GM18508 (cell line): ENCODE results near the gene CLIC5.

Experiments used
- ATAC-seq: cut with Tn5 transposase; IDR thresholded peaks from one replicate; pipeline ENCODE4 v1.9.1; 2021; ENCODE audit warnings: moderate number of reproducible peaks; ENCODE audit not compliant: insufficient read depth, unreplicated experiment

Gene CLIC5

GRCh38 chr6:45966797-45967196 is 48.9 kb downstream of the CLIC5 start:
- ATAC-seq, result no peak

- no peak for ATAC-seq
Observed at GRCh38 chr6:45966340-45966739, 49.3 kb downstream of the CLIC5 start.

DNA sequence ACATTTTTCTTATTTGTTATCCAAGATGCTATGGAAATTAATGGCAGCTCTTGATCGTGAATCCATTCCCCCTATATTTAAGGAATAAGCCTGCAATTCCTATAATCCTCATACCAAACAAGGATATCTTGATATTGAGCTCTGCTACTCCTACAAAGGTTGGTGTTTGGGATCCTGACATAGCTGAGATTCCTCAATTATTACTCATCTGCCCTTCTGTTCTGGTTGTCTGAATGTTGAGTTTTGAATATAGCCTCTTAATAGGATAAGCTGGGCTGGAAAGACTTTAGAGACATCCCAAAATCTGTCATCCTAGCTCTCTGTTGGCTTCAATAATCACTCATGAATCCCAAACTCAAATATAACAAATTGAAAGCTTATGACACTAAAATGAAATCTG is 49.9 kb downstream of the CLIC5 start:
- no peak for ATAC-seq

DNA sequence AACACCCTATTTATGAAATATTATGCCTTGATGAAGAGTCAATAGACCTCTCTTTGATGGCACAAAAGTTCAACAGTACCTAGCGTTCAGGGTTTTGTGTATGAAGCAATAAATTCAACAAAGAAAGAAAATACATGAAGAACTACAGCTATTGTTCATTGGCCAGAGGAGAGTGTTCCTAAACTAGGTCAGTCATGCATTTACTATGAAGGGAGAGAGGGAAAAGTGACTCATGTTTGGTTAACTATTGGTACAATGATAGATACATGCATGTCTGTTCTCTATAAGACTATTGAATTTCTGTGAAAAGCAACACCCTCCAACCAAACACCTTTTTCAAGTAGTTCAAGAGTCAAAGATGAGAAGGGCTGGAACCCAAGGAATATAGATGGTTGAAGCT is 50.7 kb downstream of the CLIC5 start:
- ATAC-seq, result no peak

- ATAC-seq, result no peak
Observed at GRCh38 chr6:45964300-45964699, 51.4 kb downstream of the CLIC5 start.

DNA sequence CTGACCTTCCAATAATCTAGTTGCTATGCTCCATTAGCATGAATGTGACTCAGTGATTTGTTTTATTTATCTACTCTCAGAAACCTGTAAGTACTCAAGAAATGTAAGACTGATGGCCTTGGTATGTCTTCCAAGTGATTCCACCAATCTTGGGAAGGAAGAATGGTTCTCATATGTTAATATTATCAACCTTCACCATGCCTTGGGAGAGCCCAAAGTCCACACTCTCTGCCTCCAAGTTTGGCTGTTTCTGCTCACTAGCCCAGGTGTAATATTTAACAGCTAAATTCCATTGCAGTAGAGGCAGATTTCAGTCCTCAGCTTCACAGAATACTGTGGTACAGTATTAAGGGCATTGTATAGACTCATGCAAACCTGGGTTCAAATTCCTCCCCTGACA is 51.8 kb downstream of the CLIC5 start:
- no peak for ATAC-seq

DNA sequence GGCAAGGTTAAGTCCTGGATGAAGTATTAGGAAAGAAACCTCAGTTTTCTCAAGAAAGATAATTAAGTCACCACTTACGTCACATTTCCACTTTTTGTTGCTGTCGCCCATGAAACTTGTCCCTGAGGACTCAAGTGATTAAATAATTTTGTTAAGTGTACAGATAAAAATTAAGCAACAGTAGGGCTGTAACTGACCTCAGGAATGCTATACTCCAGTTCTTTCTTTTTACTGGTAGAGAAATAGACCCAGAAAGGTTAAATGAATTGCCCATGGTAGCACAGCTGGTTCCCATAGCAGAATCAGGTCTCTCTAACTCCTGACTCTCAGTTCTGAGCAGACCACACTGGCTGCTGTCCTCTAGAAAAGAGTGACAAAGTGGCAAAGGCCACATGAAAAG is 54.5 kb downstream of the CLIC5 start:
- ATAC-seq, result no peak

DNA sequence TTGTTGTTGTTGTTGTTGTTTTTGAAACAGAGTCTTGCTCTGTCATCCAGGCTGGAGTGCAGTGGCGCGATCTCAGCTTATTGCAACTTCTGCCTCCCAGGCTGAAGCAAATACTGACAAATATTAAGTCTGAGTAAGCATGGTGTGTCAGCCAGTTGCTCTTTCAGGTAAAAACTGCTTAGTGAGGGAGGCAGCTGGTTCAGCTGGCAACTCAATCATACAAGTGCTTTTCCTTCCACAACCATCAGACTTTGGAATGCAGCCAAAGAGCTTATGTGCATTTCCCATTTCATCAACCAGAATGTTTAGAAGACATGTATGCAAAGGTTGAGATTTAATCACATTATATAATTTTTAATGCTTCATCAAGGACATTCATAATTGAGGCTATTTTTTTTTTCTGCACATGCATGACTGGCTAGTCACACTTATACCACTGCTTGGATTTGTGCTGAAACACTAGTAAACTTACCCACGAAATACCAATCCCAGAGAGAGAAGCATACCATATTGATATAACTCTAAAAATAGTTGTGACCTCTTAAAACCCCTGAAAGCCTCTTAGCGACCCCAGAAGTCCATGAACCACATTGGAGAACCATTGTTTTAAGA is 56.0 kb downstream of the CLIC5 start:
- no peak for ATAC-seq

GRCh38 chr6:45956663-45957062 is 59.0 kb downstream of the CLIC5 start:
- ATAC-seq, result no peak

DNA sequence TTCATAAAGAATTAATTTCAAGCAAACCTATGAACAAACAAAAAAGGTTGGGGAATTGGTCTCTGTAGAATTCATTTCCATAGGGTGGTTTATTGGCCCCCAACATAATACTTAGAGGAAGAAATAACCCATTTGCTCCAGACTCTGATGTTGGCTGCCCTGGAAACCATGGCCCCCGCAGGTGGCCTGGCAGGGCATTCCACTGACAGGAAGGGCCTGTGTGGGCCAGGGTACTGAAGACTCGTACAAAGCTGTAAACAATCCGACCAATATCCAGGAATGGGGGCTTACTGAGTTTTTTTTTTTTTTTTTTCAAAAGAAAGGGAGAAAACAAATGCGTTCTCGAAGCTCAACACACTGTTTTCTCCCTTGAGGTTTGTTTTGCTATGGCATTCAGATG is 59.5 kb downstream of the CLIC5 start:
- ATAC-seq, result no peak

- ATAC-seq, result no peak
Observed at GRCh38 chr6:45955597-45955996, 60.1 kb downstream of the CLIC5 start.

DNA sequence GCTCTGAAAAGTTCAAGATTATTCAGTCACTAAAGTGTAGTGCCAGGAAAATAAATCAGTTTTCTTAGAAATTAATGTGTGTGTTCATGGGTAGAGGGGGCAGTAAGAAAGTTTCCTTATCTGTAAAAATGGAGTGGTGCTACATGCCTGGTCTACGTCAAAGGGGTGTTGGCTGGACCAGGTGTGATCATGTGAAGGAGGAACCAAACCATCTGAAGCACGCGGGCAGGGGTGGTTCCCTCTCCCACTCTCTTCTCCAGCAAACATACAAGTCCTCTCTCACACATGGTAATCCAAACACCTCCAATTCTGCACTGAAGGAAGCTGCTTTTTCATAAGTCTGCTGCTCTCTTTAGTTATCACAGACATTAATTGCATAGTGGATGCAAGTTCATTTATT is 63.1 kb downstream of the CLIC5 start:
- no peak for ATAC-seq

DNA sequence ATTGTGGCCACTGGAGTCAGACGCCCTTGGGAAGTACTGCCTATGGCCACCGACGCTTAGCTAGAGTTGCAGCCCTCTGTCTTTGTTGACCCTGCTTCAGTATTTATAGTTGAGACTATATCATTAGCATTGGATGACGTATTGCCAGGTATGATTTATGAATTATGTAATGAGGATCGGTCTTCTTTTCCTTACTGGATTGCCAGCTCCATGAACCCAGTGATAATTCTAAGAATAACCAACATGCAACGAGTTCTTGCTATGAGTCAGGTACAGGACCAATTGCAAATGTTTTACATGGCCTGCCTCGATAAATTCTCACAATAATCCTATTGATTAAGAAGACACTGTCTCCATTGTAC is 63.5 kb downstream of the CLIC5 start:
- ATAC-seq, result no peak

DNA sequence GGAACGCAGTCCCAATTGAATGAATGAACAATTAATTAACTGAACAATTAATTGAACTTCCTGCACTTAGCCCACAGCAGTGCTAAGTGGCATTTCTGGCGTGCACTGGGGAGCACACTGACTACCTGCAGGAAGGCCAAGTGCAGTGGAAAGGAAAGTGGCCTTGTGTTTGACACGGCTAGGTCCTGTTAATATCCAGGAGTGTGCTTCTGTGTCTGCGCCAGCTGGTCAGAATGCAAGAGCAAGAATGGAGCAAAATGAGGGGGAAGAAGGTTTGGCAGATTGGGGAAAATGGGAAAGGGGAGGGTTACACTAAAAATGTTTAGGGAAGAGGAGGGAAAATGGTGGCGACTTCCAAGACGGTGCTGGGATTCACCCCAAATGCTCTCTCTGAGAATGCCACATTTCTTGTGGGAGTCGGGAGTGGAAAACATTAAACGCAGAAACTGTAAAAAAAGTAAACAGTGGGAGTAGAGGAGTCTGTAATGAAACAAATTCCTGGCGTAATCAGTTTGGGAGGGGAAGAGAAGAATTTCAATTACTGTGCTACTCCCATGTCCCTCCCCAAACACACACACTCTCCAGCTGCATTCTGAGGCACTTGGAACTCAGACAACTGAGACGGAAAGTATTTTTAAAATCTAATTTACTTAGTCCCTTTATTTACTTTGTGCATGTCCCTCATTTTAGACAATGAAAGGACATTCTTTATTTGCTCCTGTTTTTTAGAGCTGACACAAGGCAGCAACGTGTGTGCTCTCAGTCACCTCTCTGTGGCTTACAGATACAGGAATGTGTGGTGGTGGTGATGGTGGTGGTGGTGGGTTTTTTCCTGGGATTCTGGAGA is 64.1 kb downstream of the CLIC5 start:
- ATAC-seq, result no peak

DNA sequence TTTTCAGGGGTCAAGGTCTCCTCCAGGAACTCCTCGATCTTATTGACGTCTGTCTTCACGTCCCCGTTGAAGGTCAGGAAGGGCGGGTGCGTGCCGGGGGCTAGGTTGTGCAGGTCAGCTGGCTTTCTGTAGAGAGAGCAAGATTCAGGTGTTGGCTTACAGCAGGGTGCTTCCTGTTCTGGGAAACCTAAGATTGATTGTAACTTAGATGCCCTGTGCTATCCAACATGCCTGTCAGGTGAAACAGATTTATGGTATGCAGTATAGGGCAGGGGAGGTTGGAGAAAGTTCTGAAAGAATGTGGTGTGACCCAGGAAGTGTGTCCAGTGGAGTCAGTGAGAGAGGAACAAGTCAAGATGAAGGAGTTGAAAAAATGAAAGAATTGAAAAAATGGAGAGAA is 66.4 kb downstream of the CLIC5 start:
- ATAC-seq, result no peak

DNA sequence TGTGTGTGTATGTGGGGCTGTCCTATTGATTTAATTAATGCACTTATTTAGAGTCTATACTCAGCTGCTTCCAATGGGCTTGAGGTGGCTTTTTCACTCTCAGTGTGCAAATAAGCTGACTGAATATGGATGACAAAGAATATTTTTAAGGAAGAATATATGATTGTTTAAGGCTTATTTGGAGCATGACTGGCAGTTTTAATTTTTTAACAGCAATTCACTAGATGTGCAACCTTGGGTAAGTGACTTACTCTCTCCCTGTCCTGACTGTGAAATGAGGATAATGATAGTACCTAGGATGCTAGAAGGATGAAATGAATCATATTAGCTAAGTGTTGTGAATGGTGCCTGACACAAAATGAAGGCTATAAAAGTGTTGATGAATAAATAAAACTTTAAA is 67.9 kb downstream of the CLIC5 start:
- ATAC-seq, result no peak

DNA sequence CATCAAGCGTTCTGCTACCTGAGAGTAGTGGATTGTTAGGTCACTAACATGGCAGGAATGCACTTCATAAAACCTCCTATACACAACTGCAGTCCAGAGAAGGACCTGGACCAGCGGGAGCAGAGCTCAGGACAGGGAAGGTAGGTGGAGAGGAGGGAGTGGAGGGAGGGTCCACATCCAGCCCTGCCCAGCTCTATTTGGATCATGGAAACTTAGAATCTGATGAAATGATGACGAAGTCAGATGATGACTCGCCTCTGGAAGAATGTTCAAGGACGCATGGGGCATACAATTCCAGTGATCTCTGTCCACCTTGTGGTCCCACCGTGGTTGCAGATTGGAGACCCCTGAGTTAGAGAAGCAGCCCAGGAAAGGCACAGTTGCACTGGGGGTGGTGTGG is 68.8 kb downstream of the CLIC5 start:
- ATAC-seq, result no peak

DNA sequence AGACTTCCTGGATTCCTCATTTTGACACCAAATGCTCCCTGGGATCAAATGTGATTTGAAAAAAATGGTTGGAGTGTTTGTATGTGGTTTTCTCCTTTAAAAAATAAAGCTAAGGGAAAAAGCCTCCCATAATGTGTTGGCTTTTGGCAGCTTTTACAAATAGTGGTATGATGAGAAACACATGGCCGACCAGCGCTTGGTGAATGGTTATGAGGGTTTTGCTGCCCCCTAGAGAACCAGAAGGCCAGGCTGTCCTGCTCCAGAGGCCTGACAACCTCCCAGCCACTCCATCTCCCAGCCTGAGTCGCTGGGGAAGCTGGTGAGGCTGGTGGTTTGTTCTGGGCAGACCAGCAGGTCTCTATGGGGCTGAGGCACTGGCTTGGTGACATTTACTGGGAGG is 69.3 kb downstream of the CLIC5 start:
- ATAC-seq, result no peak

DNA sequence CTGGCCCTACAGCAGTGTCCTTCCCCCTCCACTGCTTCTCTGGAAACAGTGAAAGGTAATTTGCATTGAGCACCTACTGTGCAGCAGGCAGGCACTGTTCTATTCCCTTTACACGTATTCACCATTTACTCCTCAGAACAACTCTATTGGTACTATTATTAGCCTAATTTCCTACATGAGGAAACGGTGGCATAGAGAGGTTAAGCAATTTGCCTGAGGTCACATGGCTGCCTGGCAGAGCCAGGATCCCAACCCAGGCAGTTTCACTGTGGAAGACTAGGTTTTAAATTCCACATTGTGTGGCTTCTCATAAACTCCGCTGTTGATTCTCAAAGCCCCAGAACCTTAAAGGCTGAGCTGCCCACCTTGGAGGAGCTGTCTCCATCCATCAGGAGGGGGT is 72.7 kb downstream of the CLIC5 start:
- ATAC-seq, result no peak

- no peak for ATAC-seq
Observed at GRCh38 chr6:45933855-45934254, 81.8 kb downstream of the CLIC5 start.

- no peak for ATAC-seq
Observed at GRCh38 chr6:45931232-45931631, 84.4 kb downstream of the CLIC5 start.

- no peak for ATAC-seq
Observed at GRCh38 chr6:45930420-45931040, 85.1 kb downstream of the CLIC5 start.
